ENCODE measurements around the gene TYROBP.

The TYROBP gene

GRCh38 chr19:35869327-35870123 lies 38.6 kb downstream of the TYROBP start:
- peak; percentile 97 for DNase-seq

GRCh38 chr19:35868823-35869326 lies 39.2 kb downstream of the TYROBP start:
- DNase-seq, result no peak

- peak; percentile 66 for DNase-seq
Measured at GRCh38 chr19:35868172-35868822, 39.8 kb downstream of the TYROBP start, which contains the start of gene APLP1. Gene APLP1, plus strand, starts transcription at chr19:35868574. Its CDS starts 63 bp downstream, at chr19:35868637.

- no peak for DNase-seq
Measured at GRCh38 chr19:35863018-35863417, 45.1 kb downstream of the TYROBP start.

GRCh38 chr19:35862528-35862927 lies 45.6 kb downstream of the TYROBP start:
- no peak for DNase-seq

GRCh38 chr19:35861640-35862160 lies 46.4 kb downstream of the TYROBP start:
- no peak for DNase-seq

GRCh38 chr19:35860818-35861639 lies 47.1 kb downstream of the TYROBP start:
- peak; percentile 35 for DNase-seq

GRCh38 chr19:35860436-35860817 lies 47.7 kb downstream of the TYROBP start:
- no peak for DNase-seq

- DNase-seq, result no peak
Measured at GRCh38 chr19:35859414-35859813, 48.7 kb downstream of the TYROBP start.

GRCh38 chr19:35858311-35858710 lies 49.8 kb downstream of the TYROBP start:
- DNase-seq, result no peak

- DNase-seq, result no peak
Measured at GRCh38 chr19:35856546-35857149, 51.4 kb downstream of the TYROBP start, which contains the start of gene KIRREL2. Gene KIRREL2, plus strand, starts transcription at chr19:35856911. Its CDS starts 209 bp downstream, at chr19:35857120.

All from hematopoietic multipotent progenitor cell treated with erythropoietin and hydrocortisone succinate and interleukin-3 and kit ligand, for 6 days (in vitro differentiated cells).